ENCODE data around the gene PIGO.

- TF ChIP-seq CTCF (conservative IDR thresholded peaks at IDR 0.05): no peak
- no peak for TF ChIP-seq ZFX (IDR thresholded peaks at IDR 0.05)
Observed at GRCh38 chr9:35105126-35105525, 8.7 kb upstream of the PIGO start.
